GM19455 (cell line): ENCODE data around the gene DAZAP1.
"Not testable (repeated sequence)": the region's sequence is repeated elsewhere in the genome, so short reads cannot be mapped to it uniquely, and the experiment has no call there.

ENCODE experiments used
- ATAC-seq: cut with Tn5 transposase; IDR thresholded peaks from one replicate; pipeline ENCODE4 v1.9.1; 2021; ENCODE audit not compliant: unreplicated experiment

Gene DAZAP1

GRCh38 chr19:1410136-1410786 is 2.9 kb downstream of the DAZAP1 start:
- no peak for ATAC-seq

GRCh38 chr19:1410789-1411188 is 3.4 kb downstream of the DAZAP1 start:
- ATAC-seq, result no peak

DNA sequence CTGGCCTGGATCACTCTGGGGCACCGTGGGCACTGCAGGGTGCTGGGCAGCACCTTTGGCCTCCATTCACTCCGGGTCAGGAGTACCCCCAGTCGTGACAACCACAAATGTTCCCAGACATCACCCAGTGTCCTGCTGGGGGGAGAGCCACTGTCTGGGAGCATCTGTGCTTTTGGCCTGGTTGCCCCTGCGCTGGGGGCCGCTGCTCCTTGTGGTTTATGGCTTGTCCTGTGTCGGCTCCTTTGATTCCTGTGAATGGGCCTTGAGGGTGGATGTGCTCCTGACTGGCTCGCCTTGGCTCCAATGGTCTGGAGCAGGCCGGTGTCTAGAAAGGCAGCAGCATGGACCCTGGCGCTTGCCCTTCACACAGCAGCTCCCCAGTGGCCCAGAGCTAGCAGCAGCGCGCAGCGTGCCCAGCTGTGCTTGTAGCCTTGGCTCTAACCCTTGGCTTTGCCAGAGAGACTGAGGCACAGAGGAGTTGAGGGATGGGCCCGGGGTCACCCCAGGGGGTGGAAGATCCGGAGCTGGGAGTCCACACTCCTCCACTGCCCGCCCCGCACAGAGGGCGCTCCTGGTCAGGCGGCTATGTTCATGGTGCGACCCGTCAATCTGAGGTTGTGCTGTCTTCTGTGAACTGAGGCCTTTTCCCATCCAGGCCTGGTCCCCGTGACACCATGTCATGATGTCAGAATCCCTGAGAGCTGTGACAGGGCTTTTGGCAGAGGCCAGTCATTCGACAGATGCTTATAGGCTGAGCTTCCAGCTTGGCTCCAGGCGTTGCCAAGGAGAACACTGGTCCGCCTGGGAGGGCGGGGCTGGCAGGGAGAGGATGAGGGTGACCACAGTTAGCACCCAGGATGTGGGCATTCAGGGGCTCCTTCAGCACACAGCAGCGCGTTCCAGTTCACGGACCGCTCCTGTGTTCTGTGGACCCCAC is 4.1 kb downstream of the DAZAP1 start:
- ATAC-seq, result no peak

DNA sequence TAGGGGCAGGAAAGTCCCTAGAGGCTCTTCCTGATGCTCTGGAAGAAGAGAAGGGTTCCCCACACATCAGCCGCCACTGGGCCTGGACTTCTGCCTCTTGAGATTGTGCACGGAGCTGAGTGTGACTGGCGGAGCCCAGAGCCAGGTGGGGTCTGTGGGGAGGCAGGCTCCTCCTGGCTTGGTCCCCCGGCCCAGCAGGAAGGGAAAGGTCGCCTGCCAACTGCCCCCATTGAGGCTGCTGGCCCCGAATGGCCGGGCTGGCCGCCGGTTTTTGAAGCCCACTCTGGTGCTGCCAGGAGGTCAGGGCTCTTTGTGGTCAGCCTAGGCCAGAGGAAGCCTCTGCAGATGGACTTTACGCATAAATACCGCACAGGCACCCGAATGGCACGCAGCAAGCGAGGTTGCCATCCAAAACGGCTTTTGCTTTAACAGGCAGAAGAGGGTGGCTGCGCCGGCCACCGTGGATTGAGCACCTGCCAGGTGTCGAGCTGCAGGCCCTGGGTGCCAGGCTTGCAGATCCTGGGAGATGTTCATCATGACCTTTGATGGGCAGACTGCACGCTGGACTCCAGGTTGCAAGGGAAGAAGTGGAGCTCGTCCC is 5.0 kb downstream of the DAZAP1 start:
- ATAC-seq, result no peak

DNA sequence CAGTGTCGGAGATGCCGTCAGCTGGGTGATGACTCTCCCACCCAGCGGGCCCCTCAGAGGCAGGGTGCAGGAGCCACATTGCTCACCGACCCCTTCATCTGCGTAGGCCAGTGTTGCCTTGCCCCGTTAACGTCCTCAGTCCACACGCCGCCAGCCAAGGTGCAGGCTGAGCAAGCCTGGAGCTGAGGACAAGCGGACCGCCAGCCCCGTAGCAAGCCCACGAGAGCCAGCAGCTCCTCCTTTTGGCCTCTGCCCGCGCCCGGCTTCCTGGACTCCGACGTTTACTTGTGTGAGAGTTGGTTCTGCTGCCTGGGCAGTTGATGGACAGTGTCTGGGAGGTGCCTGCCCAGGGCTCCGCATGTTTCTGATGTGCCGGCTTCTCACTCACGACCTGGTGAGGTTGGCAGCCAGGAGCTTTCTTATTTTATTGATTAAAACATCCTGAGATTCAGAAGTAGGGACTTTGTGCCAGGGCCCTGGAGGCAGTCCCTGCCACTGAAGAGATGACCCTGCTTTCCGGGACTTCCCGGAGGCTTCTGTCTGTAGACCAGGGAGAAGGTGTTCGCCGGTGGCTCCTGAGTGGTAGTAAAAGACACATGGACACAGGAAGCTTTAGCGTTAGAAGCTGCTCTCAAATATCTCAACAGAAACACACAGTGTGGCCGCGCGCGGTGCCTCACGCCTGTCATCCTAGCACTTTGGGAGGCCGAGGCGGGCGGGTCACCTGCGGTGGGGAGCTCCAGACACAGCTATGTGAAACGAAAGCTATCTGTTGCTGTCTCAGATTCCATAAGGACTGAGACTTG is 5.8 kb downstream of the DAZAP1 start:
- ATAC-seq, result no peak

DNA sequence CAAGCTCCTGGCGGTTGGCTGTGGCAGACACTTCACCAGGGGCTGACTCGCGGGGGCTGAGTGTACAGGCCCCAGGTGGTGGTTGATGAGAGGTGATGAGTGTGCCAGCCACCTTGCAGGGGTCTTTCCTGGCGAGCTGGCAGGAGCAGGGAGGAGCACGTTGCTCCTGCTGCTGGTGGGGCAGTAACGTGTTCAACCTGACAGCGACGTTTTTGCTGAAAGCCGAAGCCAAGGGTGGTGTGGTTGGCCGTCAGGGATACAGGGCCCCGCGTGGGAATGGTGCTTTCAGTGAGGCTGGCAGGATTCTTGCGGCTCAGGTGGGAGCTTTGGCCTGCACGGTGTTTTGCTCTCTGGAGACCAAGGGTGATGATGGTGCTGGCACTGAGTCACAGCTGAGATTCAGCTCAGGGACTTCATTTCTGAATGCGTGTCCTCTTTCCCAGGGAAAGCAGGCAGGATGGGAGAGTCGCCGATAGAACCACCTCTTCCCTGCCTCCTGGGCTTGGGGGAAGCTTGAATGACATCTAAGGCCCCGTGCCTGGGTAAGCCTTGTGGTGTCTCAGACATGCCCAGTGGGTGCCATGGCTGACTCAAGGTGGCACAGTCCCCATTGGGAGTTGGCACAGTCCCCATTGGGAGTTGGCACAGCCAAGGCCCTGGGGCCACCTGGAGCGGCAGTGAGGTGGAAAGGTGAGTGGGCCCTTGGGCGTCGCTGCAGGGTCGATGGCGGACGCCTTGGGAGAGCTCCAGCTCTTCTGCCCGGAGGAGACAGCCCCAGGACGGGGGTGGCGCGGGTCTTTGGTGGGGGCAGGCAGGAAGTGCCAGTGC is 8.8 kb downstream of the DAZAP1 start:
- no peak for ATAC-seq

DNA sequence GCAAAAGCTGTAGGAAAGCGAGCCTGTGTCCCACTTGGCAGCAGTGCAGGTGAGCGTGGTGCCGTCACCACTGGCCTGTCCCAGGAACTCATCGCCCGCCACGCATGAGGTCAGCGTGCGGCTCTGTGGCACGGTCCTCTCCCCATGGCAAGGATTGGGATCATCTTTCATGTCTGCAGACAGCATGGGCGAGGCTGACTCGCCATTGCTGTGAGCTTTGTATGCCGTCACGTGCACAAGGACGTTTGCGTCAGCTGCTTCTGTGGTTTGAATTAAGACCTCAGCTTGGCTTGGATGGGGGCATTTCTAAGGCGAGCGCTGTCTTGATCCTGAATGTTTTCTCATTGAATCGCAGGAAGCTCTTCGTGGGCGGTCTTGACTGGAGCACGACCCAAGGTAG is 9.8 kb downstream of the DAZAP1 start:
- no peak for ATAC-seq

DNA sequence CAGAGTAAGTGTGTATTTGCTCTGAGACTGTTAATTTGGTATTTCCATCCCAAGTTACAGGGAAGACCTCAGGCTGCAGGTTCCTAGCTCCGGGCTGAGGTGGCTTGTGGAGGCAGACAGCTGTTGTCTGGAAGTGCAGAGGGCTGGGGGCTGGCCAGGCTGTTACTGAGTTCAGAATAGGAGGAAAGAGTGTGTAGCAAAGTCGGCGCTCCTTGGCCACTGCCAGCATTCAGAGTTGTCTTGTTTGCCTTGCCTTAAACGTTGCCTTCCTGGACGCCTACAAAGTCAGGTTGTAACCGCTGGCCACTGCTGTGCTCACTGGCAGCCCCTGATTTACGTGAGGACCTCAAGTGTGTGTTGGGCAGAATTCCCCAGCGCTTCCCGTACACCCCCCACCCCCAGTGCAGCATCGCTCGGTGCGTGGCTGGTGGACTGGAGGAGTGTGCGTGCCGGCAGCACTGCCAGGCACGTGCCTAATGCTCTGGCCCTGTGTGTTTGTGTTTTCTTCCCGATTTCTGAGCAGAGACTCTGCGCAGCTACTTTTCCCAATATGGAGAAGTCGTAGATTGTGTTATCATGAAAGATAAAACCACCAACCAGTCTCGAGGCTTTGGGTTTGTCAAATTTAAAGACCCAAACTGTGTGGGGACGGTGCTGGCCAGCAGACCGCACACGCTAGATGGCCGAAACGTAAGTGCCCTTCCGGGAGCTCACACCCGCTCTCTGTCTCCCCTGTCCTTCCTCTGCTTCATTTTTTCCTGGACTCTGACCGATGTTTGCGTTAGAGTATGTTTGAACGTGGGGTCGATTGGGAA is 10.5 kb downstream of the DAZAP1 start:
- ATAC-seq, result no peak

GRCh38 chr19:1418496-1418775 is 11.1 kb downstream of the DAZAP1 start:
- no peak for ATAC-seq

GRCh38 chr19:1418951-1419738 is 11.8 kb downstream of the DAZAP1 start:
- no peak for ATAC-seq

DNA sequence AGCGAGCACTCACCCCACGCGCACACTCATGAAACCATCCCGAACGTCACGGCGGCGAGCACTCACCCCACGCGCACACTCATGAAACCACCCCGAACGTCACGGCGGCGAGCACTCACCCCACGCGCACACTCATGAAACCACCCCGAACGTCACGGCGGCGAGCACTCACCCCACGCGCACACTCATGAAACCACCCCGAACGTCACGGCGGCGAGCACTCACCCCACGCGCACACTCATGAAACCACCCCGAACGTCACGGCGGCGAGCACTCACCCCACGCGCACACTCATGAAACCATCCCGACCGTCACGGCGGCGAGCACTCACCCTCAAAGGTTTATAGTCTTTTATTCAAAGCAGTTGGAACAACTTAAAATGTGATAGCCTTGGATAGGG is 12.7 kb downstream of the DAZAP1 start:
- not testable (repeated sequence) for ATAC-seq

- ATAC-seq, result no peak
These were observed 13.2 kb downstream of the DAZAP1 start for GRCh38 chr19:1420590-1420989.

GRCh38 chr19:1421218-1421957 is 14.0 kb downstream of the DAZAP1 start:
- no peak for ATAC-seq

DNA sequence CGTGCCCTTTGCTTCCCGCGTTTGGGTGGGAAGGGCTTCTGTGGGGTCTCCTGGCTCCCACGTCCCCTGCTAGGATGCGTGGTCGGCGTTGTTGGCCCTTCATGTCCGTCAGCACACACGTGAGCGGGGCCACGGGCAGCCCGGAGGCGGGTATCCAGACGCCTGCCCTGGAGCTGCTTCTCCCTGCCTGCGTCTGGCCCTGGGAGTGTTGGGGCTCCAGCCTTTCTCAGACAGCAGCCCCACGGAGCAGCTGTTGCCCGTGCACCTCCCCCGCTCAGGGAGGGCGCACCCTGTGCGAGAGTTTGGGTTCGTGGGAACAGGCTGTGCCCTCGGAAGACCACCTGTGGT is 14.5 kb downstream of the DAZAP1 start:
- no peak for ATAC-seq

GRCh38 chr19:1422360-1422759 is 15.0 kb downstream of the DAZAP1 start:
- no peak for ATAC-seq

DNA sequence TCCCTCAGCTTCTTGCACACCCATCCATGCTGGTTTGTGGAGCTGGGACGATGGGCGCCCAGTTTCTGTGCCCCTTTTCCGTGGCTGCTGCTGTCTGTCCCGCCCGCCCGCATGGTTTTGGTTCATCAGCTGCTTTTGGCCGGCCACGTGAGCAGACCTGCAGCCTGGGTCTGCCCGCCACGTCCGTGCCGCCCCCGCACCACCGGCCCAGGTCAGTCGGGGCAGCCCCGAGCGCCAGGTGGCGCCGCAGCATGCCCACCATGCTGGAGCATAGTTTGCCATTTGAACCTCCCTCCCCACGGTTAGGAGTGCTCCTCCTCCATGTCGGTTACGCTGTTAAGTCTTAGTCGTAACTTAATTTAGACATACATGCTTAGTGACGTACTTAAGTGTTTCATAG is 15.6 kb downstream of the DAZAP1 start:
- no peak for ATAC-seq

DNA sequence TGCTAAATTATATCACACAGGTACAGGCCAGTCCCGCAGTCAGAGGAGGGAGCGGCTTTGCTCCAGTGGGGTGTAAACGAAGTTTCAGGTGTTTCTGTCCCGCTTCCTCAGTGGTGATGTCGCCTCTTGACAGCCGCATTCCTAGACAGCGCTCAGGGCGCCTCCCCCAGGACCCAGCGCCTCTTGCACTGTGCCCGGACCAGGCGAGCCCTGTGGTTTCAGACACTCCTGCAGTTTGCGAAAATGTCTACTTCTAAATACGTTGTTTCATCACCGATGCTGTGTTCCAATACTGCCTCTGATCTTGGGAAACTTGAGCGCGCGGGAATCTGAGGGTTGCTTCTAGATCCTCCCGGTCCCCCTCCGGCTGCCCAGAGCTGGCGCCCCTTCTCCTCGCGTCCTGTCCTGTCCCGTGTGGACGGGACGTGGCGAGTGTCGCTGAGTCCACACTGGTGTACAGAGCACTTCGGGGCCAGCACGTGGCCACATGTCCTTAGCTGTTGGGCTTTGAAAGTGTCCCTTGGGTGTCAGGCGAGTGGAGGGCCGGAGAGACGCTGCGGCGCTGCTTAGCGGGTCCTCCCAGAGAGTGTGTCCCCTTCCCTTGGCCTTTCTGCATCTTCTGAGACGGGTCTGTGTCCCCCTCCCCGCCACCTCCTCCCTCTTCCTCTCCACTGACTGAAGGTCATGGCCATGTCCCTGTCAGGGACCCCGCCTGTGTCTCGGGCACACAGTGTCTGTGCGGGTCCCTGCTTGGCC is 16.2 kb downstream of the DAZAP1 start:
- no peak for ATAC-seq
